Activated CD4-positive, alpha-beta memory T cell treated with anti-CD3 and anti-CD28 coated beads, Interleukin-2, amount 10 ng/mL, durations not matched to agents 7 days and 5 days (primary cell): ENCODE results near the gene DAZ3. TPM values are rescaled to one million over a fixed set of nuclear protein-coding genes. Genes with fewer than 3 reads are reported as not detected.
"Not testable (repeated sequence)": the region's sequence is repeated elsewhere in the genome, so short reads cannot be mapped to it uniquely, and the experiment has no call there.

Experiments
- CTCF ChIA-PET: fragments of 350-600 bp; sonication (Branson Sonifier 250); formaldehyde crosslinking; loops from one replicate; lab custom pipeline; 2021; ENCODE audit warnings: antibody characterized with exemption, inconsistent platforms; lab: Charles Lee
- POLR2A ChIA-PET: fragments of 350-600 bp; sonication (Branson Sonifier 250); formaldehyde crosslinking; loops from one replicate; lab custom pipeline; 2021; ENCODE audit warnings: antibody characterized with exemption; lab: Charles Lee
- DNase-seq: peaks from one replicate; pipeline ENCODE4 v3.0.0-alpha.2; 2020
- H3K27ac Mint-ChIP-seq: one replicate; pipeline ENCODE4 v1.8.0; 2021; ENCODE audit warnings: mild to moderate bottlenecking, mixed read lengths
- H3K27me3 Mint-ChIP-seq: one replicate; pipeline ENCODE4 v1.8.0; 2021; ENCODE audit warnings: mixed read lengths
- H3K36me3 Mint-ChIP-seq: one replicate; pipeline ENCODE4 v1.8.0; 2021; ENCODE audit warnings: low read depth, mixed read lengths
- H3K4me1 Mint-ChIP-seq: one replicate; pipeline ENCODE4 v1.8.0; 2021; ENCODE audit warnings: mixed read lengths
- H3K4me3 Mint-ChIP-seq: one replicate; pipeline ENCODE4 v1.8.0; 2021; ENCODE audit warnings: mild to moderate bottlenecking, mixed read lengths
- H3K9me3 Mint-ChIP-seq: one replicate; pipeline ENCODE4 v1.8.0; 2021; ENCODE audit warnings: mixed read lengths
- total RNA-seq, 2 experiments: library from RNA; stranded (reverse); gene quantifications; one replicate each; pipeline ENCODE4 v1.2.3, GENCODE V29; 2021

Gene DAZ3
- total RNA-seq = not detected

GRCh38 chrY:24813293-24813692 lies at the start of gene DAZ3:
TSS of gene DAZ3 (minus strand) at chrY:24813393. CDS start at chrY:24813185, 208 bp downstream.
- CTCF ChIA-PET, H3K36me3 Mint-ChIP-seq, H3K4me1 Mint-ChIP-seq, POLR2A ChIA-PET, H3K27me3 Mint-ChIP-seq, H3K4me3 Mint-ChIP-seq, DNase-seq, H3K9me3 Mint-ChIP-seq, H3K27ac Mint-ChIP-seq: not testable (repeated sequence)

GRCh38 chrY:24833619-24834018 lies 20.4 kb upstream of the DAZ3 start, which contains the start of gene DAZ4:
TSS of gene DAZ4 (plus strand) at chrY:24833919. CDS start at chrY:24834127, 208 bp downstream.
- POLR2A ChIA-PET, CTCF ChIA-PET, H3K36me3 Mint-ChIP-seq, H3K4me1 Mint-ChIP-seq, DNase-seq, H3K27ac Mint-ChIP-seq, H3K27me3 Mint-ChIP-seq, H3K4me3 Mint-ChIP-seq, H3K9me3 Mint-ChIP-seq: not testable (repeated sequence)

GRCh38 chrY:24825069-24825468 lies 11.9 kb upstream of the DAZ3 start:
- H3K4me3 Mint-ChIP-seq, POLR2A ChIA-PET, H3K4me1 Mint-ChIP-seq, H3K36me3 Mint-ChIP-seq, CTCF ChIA-PET, DNase-seq, H3K27ac Mint-ChIP-seq, H3K9me3 Mint-ChIP-seq, H3K27me3 Mint-ChIP-seq: not testable (repeated sequence)

- H3K9me3 Mint-ChIP-seq, H3K4me1 Mint-ChIP-seq, CTCF ChIA-PET, H3K4me3 Mint-ChIP-seq, H3K27me3 Mint-ChIP-seq, DNase-seq, H3K27ac Mint-ChIP-seq, H3K36me3 Mint-ChIP-seq, POLR2A ChIA-PET: not testable (repeated sequence)
These were observed 11.1 kb upstream of the DAZ3 start for GRCh38 chrY:24824184-24824879.

- H3K4me1 Mint-ChIP-seq, CTCF ChIA-PET, H3K4me3 Mint-ChIP-seq, H3K27me3 Mint-ChIP-seq, H3K9me3 Mint-ChIP-seq, H3K27ac Mint-ChIP-seq, H3K36me3 Mint-ChIP-seq, POLR2A ChIA-PET, DNase-seq: not testable (repeated sequence)
These were observed 8.6 kb upstream of the DAZ3 start for GRCh38 chrY:24821836-24822235.

Other genes with a start within 250 kb of the DAZ3 start
- not detected for gene BPY2B, start 195.4 kb downstream of the DAZ3 start, total RNA-seq
- not detected for gene DAZ4, start 20.5 kb upstream of the DAZ3 start, total RNA-seq
- gene BPY2C, start 238.7 kb upstream of the DAZ3 start, total RNA-seq = not detected